H1 (cell line): ENCODE measurements around the gene SPRING1. TPM values are rescaled to one million over a fixed set of nuclear protein-coding genes. Genes with fewer than 3 reads are reported as not detected.

ENCODE experiments used
- CTCF ChIA-PET: fragments of 300-600 bp; sonication (Branson Sonifier 250); formaldehyde crosslinking; loops from one replicate; lab custom pipeline; 2021; ENCODE audit not compliant: partially characterized antibody; lab: Charles Lee
- POLR2A ChIA-PET: fragments of 300-600 bp; sonication (Branson Sonifier 250); formaldehyde crosslinking; loops from one replicate; lab custom pipeline; 2021; ENCODE audit warnings: inconsistent platforms; ENCODE audit not compliant: partially characterized antibody; lab: Charles Lee
- DNase-seq, 2 experiments: peaks; one replicate each; pipeline versions ENCODE4 v3.0.0 to v3.0.0-alpha.2; 2010 to 2022; ENCODE audit warnings: low spot score in 2 of 2, low read depth in 1 of 2, mixed read lengths in 1 of 2
- FAIRE-seq: peaks from 2 replicates; lab custom pipeline; 2011; peaks lifted over from hg19 to GRCh38; lab: Jason Lieb, UNC
- H2AFZ ChIP-seq: 2 replicates; pipeline ENCODE4 v1.8.1; 2012; ENCODE audit warnings: low read length, inconsistent platforms
- H2AK5ac ChIP-seq: 2 replicates; pipeline ENCODE4 v1.6.1; 2013; ENCODE audit warnings: low read depth, low read length
- H2BK120ac ChIP-seq: replicated peaks from 2 replicates; pipeline ENCODE3; 2013; ENCODE audit warnings: low read depth, low read length, inconsistent platforms
- H2BK12ac ChIP-seq: 2 replicates; pipeline ENCODE4 v1.6.1; 2013; ENCODE audit warnings: low read depth, low read length
- H2BK15ac ChIP-seq: 2 replicates; pipeline ENCODE4 v1.6.1; 2013; ENCODE audit warnings: low read length
- H2BK20ac ChIP-seq: 2 replicates; pipeline ENCODE4 v1.6.1; 2013; ENCODE audit warnings: low read length
- H2BK5ac ChIP-seq: 2 replicates; pipeline ENCODE4 v1.6.1; 2013; ENCODE audit warnings: low read depth, low read length
- H3K14ac ChIP-seq: 2 replicates; pipeline ENCODE4 v1.6.1; 2013; ENCODE audit warnings: inconsistent platforms; ENCODE audit not compliant: insufficient read length
- H3K18ac ChIP-seq: 2 replicates; pipeline ENCODE4 v1.6.1; 2013; ENCODE audit warnings: low read length; ENCODE audit errors: extremely low read depth
- H3K23ac ChIP-seq: 2 replicates; pipeline ENCODE4 v1.6.1; 2013; ENCODE audit warnings: inconsistent platforms; ENCODE audit not compliant: insufficient read length
- H3K23me2 ChIP-seq: 2 replicates; pipeline ENCODE4 v1.6.1; 2013; ENCODE audit warnings: low read depth, low read length
- H3K27ac ChIP-seq: 2 replicates; pipeline ENCODE4 v1.6.1; 2011; ENCODE audit warnings: low read depth, low read length, inconsistent platforms
- H3K27me3 ChIP-seq, 4 experiments: replicated peaks in 1 of 4; 1 replicate in 1 of 4; 2 replicates in 3 of 4; pipeline versions ENCODE4 v1.6.1 to v1.8.1; 2011 to 2013; ENCODE audit warnings: low read length in 3 of 4, mild to moderate bottlenecking in 3 of 4, inconsistent platforms in 2 of 4, mixed read lengths in 2 of 4, moderate library complexity in 1 of 4; ENCODE audit not compliant: control insufficient read depth in 3 of 4, insufficient read depth in 3 of 4; ENCODE audit errors: extremely low read depth in 1 of 4
- H3K36me3 ChIP-seq, 4 experiments: 2 replicates each; pipeline versions ENCODE4 v1.6.1 to v1.8.1; 2011 to 2013; ENCODE audit warnings: mild to moderate bottlenecking in 4 of 4, low read length in 3 of 4, moderate library complexity in 2 of 4, control low read depth in 1 of 4, inconsistent platforms in 1 of 4; ENCODE audit not compliant: insufficient read depth in 4 of 4, control insufficient read depth in 2 of 4
- H3K4ac ChIP-seq: replicated peaks from 2 replicates; pipeline ENCODE3; 2013; ENCODE audit warnings: low read length, low read depth, mixed read lengths, inconsistent platforms; ENCODE audit not compliant: insufficient read length
- H3K4me1 ChIP-seq, 4 experiments: replicated peaks in 1 of 4; 1 replicate in 1 of 4; 2 replicates in 3 of 4; pipeline versions ENCODE4 v1.6.1 to v1.8.1; 2011 to 2013; ENCODE audit warnings: low read length in 3 of 4, inconsistent platforms in 2 of 4, mixed read lengths in 1 of 4; ENCODE audit not compliant: insufficient read depth in 4 of 4, control insufficient read depth in 3 of 4
- H3K4me2 ChIP-seq, 2 experiments: 2 replicates each; pipeline versions ENCODE4 v1.6.1 to v1.8.1; 2011 to 2013; ENCODE audit warnings: low read depth in 2 of 2, low read length in 2 of 2, control low read depth in 1 of 2, inconsistent platforms in 1 of 2, mild to moderate bottlenecking in 1 of 2; ENCODE audit not compliant: insufficient read depth in 1 of 2
- H3K4me3 ChIP-seq, 4 experiments: fragments of 200-600, 300-600 bp in 1 of 4; sonication (generic), shearing (Covaris generic), sonication (Bioruptor Twin) in 1 of 4; 2 replicates each; pipeline versions ENCODE4 v1.5.1 to v1.8.1; 2011 to 2016; ENCODE audit warnings: low read length in 4 of 4, low read depth in 3 of 4, control low read depth in 2 of 4, inconsistent platforms in 2 of 4, mild to moderate bottlenecking in 2 of 4, mixed read lengths in 1 of 4, moderate library complexity in 1 of 4; ENCODE audit not compliant: insufficient read depth in 2 of 4; ENCODE audit errors: extremely low read depth in 1 of 4
- H3K56ac ChIP-seq: replicated peaks from 2 replicates; pipeline ENCODE3; 2013; ENCODE audit warnings: low read depth, mild to moderate bottlenecking, mixed read lengths, low read length, inconsistent platforms; ENCODE audit not compliant: insufficient read length
- H3K79me1 ChIP-seq: 2 replicates; pipeline ENCODE4 v1.6.1; 2013; ENCODE audit warnings: low read depth, low read length, control low read depth
- H3K79me2 ChIP-seq, 2 experiments: 2 replicates each; pipeline versions ENCODE4 v1.6.1 to v1.8.1; 2012 to 2013; ENCODE audit warnings: low read length in 2 of 2, mild to moderate bottlenecking in 2 of 2, inconsistent platforms in 1 of 2; ENCODE audit not compliant: insufficient read depth in 2 of 2, control insufficient read depth in 1 of 2
- H3K9ac ChIP-seq, 4 experiments: replicated peaks in 1 of 4; 1 replicate in 1 of 4; 2 replicates in 3 of 4; pipeline versions ENCODE4 v1.6.1 to v1.8.1; 2011 to 2013; ENCODE audit warnings: low read depth in 3 of 4, low read length in 3 of 4, control low read depth in 2 of 4, mild to moderate bottlenecking in 2 of 4, moderate library complexity in 2 of 4, inconsistent platforms in 1 of 4; ENCODE audit errors: extremely low read depth in 1 of 4
- H3K9me3 ChIP-seq, 2 experiments: 2 replicates each; pipeline versions ENCODE4 v1.6.1 to v1.8.1; 2012 to 2013; ENCODE audit warnings: mild to moderate bottlenecking in 2 of 2, moderate library complexity in 2 of 2, control low read depth in 1 of 2, inconsistent platforms in 1 of 2, low read depth in 1 of 2, low read length in 1 of 2, mixed read lengths in 1 of 2; ENCODE audit not compliant: insufficient read depth in 2 of 2
- H4K20me1 ChIP-seq, 2 experiments: replicated peaks in 1 of 2; 2 replicates each; pipeline versions ENCODE3 to v1.8.1; 2011 to 2013; ENCODE audit warnings: inconsistent platforms in 2 of 2, low read length in 2 of 2, mild to moderate bottlenecking in 1 of 2; ENCODE audit not compliant: insufficient read depth in 2 of 2, control insufficient read depth in 1 of 2
- H4K5ac ChIP-seq: 2 replicates; pipeline ENCODE4 v1.6.1; 2013; ENCODE audit warnings: low read length, low read depth, mixed read lengths, inconsistent platforms; ENCODE audit not compliant: insufficient read length
- H4K8ac ChIP-seq: 2 replicates; pipeline ENCODE4 v1.8.0; 2013; ENCODE audit warnings: mild to moderate bottlenecking, moderate library complexity, low read length, inconsistent platforms; ENCODE audit not compliant: insufficient read depth; ENCODE audit errors: extremely low read depth
- H4K91ac ChIP-seq: replicated peaks from 2 replicates; pipeline ENCODE3; 2013; ENCODE audit warnings: low read length, mixed read lengths, inconsistent platforms; ENCODE audit not compliant: insufficient read length
- POU5F1 ChIP-seq: IDR thresholded peaks from 2 replicates; pipeline ENCODE4 v1.6.1; 2011; ENCODE audit warnings: low read depth, mild to moderate bottlenecking, low read length, moderate library complexity
- RAD21 ChIP-seq, 2 experiments: IDR thresholded peaks in 1 of 2; conservative IDR thresholded peaks in 1 of 2; 2 replicates each; pipeline ENCODE4 v1.6.1; 2011; ENCODE audit warnings: low read depth in 2 of 2, low read length in 2 of 2, improper control_type of control experiment in 1 of 2, inconsistent platforms in 1 of 2, mild to moderate bottlenecking in 1 of 2, moderate library complexity in 1 of 2
- SIX5 ChIP-seq: IDR thresholded peaks from 2 replicates; pipeline ENCODE4 v1.6.1; 2011; ENCODE audit warnings: mild to moderate bottlenecking, low read depth, low read length
- YY1 ChIP-seq: IDR thresholded peaks from 2 replicates; pipeline ENCODE4 v1.6.1; 2011; ENCODE audit warnings: low read depth, mild to moderate bottlenecking, low read length
- WGBS, 2 experiments: shearing (Covaris generic) in 1 of 2; methylation state at CpG; one replicate each; pipeline versions ENCODE4 v1.1.6 to v1.1.7; 2013 to 2015; ENCODE audit warnings: low lambda C conversion rate in 2 of 2, mixed read lengths in 2 of 2, inconsistent platforms in 1 of 2, low coverage in 1 of 2, missing lambda C conversion rate in 1 of 2; ENCODE audit not compliant: insufficient replicate concordance in 2 of 2, insufficient coverage in 1 of 2, insufficient read length in 1 of 2; ENCODE audit errors: extremely low coverage in 1 of 2, missing lambda C conversion rate in 1 of 2; 5-methylcytosine and 5-hydroxymethylcytosine counted together
- polyA plus RNA-seq, 7 experiments: library from polyadenylated mRNA; depleted of rRNA in 3 of 7; stranded (reverse) in 5 of 7; unstranded in 2 of 7; fragments of >200 nt in 5 of 7; fragments of 200-250 nt in 2 of 7; gene quantifications; 1 replicate in 5 of 7; 2 replicates in 1 of 7; 4 replicates in 1 of 7; pipeline versions ENCODE4 v1.2.1 to v1.2.3, GENCODE V29; 2011 to 2013; ENCODE audit warnings: missing spikeins in 2 of 7, mixed read lengths in 2 of 7
- total RNA-seq: library from RNA; stranded (reverse); fragmentation: NEBNext Ultra II Directional; extraction: Animal tissue kit (Norgen Biotek cat#: 25700); gene quantifications from 2 replicates; pipeline ENCODE4 v1.2.1, GENCODE V29; 2021

Gene SPRING1
- total and polyA plus RNA-seq, 2 of the 8 experiments (the other 6 are each of a cell fraction or from before 2014, with no cell fraction given), result 14.3 to 46.5 TPM

DNA sequence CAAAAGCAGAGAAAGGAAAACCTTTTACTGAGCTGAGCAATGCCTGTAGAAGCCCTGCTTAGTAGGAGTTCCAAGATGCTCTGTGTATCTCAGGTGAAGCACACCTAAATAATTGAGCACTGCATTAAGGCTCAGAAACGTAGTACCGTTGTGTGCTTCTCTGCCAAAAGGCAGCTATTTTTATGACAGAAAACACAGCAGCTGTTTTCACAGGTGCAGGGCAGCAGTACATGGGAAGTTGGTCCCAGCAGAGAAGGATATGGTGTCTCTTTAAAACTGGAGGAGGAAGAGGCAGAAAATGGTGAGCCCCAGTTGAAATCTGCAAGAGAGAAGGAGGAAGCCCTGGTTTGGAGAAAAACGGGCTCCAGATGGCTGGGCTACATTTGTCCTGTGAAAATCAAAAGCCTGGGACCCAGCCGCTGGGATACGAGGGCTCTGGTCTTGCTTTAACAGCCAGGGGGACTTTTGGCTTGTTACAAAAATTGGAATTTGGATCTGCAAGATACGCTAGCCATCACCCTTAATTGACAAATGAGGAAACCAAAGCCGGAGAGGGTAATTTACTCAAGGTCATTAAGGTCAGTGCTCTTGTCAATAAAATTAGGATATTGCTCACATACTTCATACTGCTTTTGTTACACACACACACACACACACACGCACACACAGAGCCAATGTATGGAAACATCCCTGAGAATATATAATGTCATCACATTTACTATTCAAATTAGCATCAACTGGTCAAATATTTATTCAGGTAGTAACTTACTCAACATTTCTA is 27.3 kb downstream of the SPRING1 start:
- Histone ChIP-seq H2BK12ac (no peak overlapping the region), H3K27me3 (no peaks in the 10 kb centered on the region; a peak in 1 of 7 replicates), H3K18ac (no peak overlapping the region), H3K27ac (no peak overlapping the region), H3K4ac (no peak overlapping the region), H3K9me3 (no peaks in the 10 kb centered on the region), H3K56ac (no peak overlapping the region), H3K79me2 (no peaks in the 10 kb centered on the region), H2BK15ac (no peak overlapping the region), H3K4me3 (no peak overlapping the region), H4K8ac (no peak overlapping the region), H2BK120ac (no peak overlapping the region), H4K5ac (no peak overlapping the region)
- 82% methylated on average over 8 of the region's 8 CpGs; no CpG with 5 or more reads in 1 of the 2 experiments for WGBS, 2 experiments
- CTCF ChIA-PET, result interaction anchor here (1.6 to 2.3 kb wide), 4 partner anchors 13 to 172 kb away, joined by 3 to 13 read pairs (median 8); no protein-coding TSS in a partner anchor
- DNase-seq, result no peak
- TF ChIP-seq SIX5, result no peak
- no peak for TF ChIP-seq YY1
- TF ChIP-seq RAD21 (IDR thresholded peaks at IDR 0.05 in 1 of 2, conservative IDR thresholded peaks at IDR 0.05 in 1 of 2; ENCODE audit: low read depth in 2 of 2, low read length in 2 of 2), result no peak
- no peak for TF ChIP-seq POU5F1
- TF ChIP-seq, all 59 proteins: peak for 0
- no peak overlapping the region for H3K23ac ChIP-seq
- no peak overlapping the region for H3K4me2 ChIP-seq
- H3K4me1 ChIP-seq, result peaks cover 0 to 4% (median 2%) of the 10 kb centered on the region in 4 experiments; a peak in 1 of 7 replicates
- no peak overlapping the region for H2BK20ac ChIP-seq
- no peak overlapping the region for H2AFZ ChIP-seq
- H2BK5ac ChIP-seq, result no peak overlapping the region
- peaks cover 0 to 3% (median 0%) of the 10 kb centered on the region in 4 experiments; a peak in 2 of 8 replicates for H3K36me3 ChIP-seq
- no peak overlapping the region for H2AK5ac ChIP-seq
- POLR2A ChIA-PET, result no interaction called here
- H4K91ac ChIP-seq, result no peak overlapping the region
- H3K9ac ChIP-seq, result no peak overlapping the region
- H3K14ac ChIP-seq, result no peak overlapping the region
- peaks cover 0 to 3% of the 10 kb centered on the region in 2 experiments for H4K20me1 ChIP-seq
- H3K79me1 ChIP-seq, result no peaks in the 10 kb centered on the region
- no peak for FAIRE-seq
- H3K23me2 ChIP-seq, result no peaks in the 10 kb centered on the region
